AG20443 (cell line): ENCODE measurements around the gene DBNL.

Source experiments
- DNase-seq: peaks from one replicate; pipeline ENCODE4 v3.0.0; 2012; ENCODE audit warnings: low spot score, mixed read lengths

Gene DBNL

GRCh38 chr7:44100458-44101302 lies 56.2 kb downstream of the DBNL start:
- peak; percentile 69 for DNase-seq

DNA sequence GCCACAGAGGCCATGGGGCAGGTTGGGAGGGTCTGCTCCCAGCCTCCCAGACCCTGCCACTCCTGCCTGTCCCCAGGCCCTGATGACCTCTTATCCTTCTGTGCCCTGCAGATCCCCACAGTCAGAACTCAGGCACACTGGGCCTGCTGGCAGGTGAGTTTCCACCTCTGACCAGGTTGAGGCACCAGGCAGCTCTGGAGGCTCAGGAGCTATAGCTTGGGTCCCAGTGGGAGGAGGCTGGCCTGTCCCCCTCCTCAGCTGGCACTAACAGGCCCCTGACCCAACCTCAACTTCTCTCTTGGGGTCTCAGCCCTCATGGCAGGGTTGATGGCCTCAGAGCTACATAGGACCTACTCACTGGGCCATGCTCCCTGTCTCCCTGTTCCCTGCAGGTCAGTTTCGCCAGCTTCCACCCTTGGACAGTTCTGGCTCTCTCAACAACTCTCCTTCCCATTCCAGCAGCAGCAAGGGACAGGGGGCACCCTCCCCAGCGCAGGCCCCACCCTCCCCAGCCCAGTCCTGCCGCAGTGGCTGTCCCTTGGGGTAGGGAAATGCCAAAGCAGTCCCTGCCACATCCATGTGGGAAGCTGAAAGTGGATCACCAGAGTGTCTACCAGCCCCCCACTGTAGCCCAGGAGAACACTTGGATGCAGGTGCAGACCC lies 56.9 kb downstream of the DBNL start:
- DNase-seq: no peak

- DNase-seq: peak; percentile 90
Measured at GRCh38 chr7:44101966-44102845, 57.7 kb downstream of the DBNL start.

GRCh38 chr7:44102846-44103565 lies 58.5 kb downstream of the DBNL start:
- DNase-seq: no peak

DNA sequence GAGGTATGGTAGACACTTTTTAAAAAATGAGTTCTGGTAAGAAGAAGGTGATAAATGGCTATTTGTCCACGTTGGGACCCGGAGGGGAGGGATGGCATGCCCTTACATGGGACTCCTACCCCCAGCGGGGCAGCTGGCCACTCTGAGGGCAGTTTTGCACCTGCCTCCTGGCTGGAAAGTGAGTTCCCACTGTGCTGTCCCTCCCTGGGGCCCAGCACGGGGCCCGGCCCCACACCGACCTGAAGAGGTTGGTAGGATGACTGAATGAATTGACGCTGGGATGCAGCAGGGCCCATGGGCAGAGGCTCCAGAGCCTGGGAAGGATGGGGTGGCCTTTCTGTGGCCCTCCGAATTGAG lies 59.0 kb downstream of the DBNL start:
- no peak for DNase-seq

GRCh38 chr7:44103923-44104859 lies 59.7 kb downstream of the DBNL start, which contains the start of gene AEBP1:
TSS of gene AEBP1 (plus strand) at chr7:44104345. CDS start at chr7:44104666, 321 bp downstream.
- peak; percentile 66 for DNase-seq

DNA sequence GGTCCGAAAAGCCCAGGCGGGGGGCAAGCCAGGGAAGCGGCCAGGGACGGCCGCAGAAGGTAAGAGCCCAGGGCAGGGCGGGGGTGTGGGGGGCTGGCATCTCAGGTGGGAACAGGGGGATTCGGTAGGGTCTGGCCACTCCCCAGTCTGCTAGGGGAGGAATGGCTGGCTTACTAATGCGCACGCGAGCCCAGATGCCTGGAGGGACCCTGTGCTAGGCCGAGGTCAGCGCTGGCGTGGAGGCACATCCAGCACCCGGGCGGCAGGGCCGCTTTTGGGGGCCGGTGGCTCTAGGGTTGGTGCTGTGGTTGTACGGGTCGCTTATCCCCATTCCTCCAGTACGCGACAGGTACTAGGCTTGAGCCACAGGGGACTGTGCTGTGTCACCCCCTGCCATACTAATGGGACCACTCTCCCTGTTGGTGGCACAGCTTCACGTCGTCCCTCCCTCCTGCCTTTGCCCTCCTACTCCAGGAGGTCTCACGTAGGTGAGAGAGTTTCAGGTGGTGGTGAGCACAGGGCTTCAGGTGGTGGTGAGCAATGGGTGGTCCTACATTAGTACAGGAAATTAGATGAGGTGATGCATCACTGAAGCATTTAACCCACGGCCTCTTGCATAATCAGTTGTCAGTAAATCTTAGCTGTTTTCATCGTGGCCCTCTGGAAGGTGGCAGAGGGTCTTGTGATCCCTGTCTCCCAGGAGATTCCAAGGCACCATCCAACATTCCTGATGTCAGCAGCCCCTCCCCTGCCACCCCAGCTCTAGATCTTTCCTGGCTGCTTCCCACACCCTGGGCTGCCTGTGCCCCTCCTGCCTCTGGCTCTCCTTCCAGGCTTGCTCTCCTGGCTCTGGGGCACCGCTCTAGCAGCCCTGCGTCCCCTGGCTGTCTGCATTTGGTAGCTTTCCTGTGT lies 60.6 kb downstream of the DBNL start:
- peak; percentile 73 for DNase-seq

GRCh38 chr7:44105832-44106231 lies 61.3 kb downstream of the DBNL start:
- no peak for DNase-seq

GRCh38 chr7:44106311-44107065 lies 62.0 kb downstream of the DBNL start:
- DNase-seq: no peak

DNA sequence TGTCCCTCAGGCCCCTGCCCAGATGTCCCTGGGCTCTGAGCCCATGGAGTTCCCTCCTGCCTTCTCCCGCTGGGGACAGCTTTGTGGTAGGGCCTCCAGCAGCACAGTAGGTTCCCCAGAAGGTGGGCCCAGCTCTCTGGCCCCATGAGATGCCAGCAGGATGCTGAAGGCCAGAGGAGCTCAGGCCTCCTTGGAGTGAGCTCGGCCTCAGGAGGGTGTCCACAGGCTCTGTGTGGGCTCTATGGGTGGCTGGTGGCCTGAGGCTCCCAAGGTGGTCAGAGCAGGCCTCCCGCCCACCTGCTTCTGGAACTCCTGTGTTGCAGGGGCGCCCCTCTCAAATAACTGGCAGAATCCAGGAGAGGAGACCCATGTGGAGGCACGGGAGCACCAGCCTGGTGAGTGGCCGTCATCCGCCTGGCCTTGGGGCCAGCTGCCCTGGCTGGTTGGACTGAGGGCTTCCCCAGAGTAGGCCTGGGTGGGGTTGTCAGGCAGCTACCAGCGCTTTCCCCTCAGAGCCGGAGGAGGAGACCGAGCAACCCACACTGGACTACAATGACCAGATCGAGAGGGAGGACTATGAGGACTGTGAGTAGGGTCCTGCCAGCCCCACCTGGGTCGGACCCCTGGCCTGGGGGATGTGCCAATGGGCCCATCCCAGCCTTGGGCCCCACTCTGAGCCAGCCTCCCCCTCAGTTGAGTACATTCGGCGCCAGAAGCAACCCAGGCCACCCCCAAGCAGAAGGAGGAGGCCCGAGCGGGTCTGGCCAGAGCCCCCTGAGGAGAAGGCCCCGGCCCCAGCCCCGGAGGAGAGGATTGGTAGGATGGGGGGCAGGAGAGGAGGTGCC lies 62.8 kb downstream of the DBNL start:
- no peak for DNase-seq

DNA sequence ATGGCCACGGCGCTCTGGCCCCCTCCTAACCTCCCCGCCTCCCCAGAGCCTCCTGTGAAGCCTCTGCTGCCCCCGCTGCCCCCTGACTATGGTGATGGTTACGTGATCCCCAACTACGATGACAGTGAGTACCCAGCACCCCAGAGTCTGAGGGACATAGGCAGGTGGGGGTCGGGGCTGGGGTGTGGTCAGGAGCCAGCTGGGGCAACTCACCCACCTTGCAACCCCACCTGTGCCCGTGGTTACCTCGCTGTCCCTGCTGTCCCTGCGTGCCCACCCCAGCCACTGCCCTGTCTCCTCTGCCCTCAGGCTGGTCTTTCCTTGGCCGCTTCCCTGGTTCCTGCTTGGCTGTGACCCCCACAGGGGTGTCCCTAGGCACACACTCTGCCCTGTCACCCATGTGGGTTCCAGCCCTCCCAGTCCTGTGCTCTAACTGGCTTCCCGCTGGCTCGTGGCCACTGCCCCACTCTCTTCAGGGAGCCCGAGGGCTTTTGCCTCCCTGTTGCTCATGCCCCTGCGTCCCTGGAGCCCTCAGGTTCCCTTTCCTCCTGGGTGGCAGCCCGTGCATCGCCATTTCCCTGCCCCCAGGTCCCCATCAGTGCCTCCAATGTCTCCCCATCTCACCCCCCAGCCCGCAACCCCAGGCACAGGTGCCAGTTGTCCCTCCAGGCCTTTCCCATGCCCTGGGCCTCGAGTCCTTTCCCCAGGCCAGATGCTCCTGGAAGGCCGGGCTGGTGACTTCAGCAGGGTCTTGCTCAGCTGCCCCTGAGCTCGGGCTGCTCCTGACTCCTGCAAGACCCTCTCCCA lies 63.7 kb downstream of the DBNL start:
- no peak for DNase-seq

DNA sequence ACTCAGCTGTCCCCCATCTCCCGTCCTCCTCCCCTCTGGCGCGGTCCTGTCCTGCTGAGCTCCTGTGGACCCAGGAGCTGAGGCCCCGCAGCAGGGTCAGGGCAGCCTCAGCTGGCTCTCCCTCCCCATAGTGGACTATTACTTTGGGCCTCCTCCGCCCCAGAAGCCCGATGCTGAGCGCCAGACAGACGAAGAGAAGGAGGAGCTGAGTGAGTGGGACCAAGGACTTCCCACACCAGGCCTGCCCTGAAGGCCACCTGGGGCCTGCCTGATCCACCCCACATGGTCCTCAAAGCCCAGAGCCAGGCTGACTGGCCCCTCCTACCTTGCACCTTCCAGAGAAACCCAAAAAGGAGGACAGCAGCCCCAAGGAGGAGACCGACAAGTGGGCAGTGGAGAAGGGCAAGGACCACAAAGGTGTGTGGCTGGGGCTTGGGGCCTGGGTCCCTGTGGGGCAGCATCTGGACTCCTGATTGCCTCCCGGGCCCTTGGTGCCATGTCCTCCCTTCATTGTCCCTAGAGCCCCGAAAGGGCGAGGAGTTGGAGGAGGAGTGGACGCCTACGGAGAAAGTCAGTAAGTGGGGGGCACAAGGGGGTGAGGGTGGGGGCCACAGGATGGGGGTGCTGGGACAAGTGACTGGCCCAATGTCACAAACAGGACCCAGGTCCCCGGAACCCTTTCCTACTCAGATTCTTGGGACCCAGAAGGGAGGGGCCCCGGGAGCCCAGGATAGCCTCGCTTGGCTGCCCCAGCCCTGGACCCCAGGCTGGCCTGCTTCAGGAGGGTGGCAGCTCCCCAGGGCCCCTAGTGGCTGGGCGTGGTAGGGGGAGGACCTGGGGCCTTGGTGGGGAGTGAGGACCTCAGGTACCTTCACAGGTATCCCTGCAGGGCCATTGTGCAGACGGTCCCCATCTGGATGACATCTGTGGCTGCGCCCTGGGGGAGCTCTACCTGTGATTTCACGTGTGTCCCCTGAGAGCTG lies 64.6 kb downstream of the DBNL start:
- no peak for DNase-seq

GRCh38 chr7:44109991-44110390 lies 65.5 kb downstream of the DBNL start:
- DNase-seq: no peak

- DNase-seq: no peak
Measured at GRCh38 chr7:44110719-44111635, 66.5 kb downstream of the DBNL start.
